Measurements from ENCODE around the gene KRTAP4-9.
"Not testable (repeated sequence)": the region's sequence is repeated elsewhere in the genome, so short reads cannot be mapped to it uniquely, and the experiment has no call there.

- TF ChIP-seq CTCF, POLR2A (IDR thresholded peaks at IDR 0.05): not testable (repeated sequence)
Measured at GRCh38 chr17:41083427-41083826, 21.8 kb upstream of the KRTAP4-9 start.

Measured in suprapubic skin (tissue), 3 donors.